Measurements from ENCODE around the gene SPATA3.

SPATA3 gene

GRCh38 chr2:230968921-230969658 lies 26.8 kb upstream of the SPATA3 start:
- DNase-seq = no peak

GRCh38 chr2:230969659-230970015 lies 26.3 kb upstream of the SPATA3 start:
- DNase-seq = no peak

- no peak for DNase-seq
Measured at GRCh38 chr2:230972046-230972445, 23.9 kb upstream of the SPATA3 start.

DNA sequence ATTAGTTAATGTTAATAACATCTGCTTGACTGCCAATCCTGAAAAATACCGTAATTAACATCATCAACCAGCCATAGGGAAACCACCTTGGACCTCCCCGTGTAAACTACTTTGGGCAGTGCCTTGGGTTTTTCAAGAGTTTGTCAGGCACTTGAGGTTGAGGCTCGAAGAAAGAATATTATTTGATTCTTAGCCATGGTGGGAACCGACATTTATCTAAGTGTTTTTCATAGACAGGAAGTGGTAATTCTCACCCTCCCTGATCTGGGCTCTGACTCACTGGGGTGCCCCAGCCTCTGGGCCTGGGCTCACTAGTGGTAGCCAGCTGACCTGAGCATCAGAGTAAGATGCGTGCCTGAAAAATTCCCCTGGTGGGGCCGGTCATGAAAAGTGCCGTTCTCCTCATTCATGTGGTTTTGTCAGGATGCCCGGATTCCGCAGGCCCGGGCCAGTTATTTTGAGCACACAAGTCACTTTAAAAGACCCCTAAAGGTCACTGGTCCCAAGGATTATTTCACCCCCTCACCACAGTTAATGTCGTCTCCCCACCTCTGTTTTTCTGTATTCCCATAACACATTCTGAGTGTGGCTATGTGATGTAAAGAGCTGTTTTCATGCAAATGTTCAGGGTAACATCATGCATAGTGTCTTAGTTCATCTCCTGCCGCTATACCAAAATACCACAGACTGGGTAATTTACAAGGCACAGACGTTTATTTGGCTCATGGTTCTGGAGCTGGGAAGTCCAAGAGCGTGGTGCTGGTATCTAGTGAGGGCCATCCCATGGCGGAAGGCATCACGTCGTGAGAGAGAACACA lies 21.6 kb upstream of the SPATA3 start:
- peak; percentile 57 for DNase-seq

- no peak for DNase-seq
Measured at GRCh38 chr2:230975927-230976326, 20.0 kb upstream of the SPATA3 start.

- DNase-seq = no peak
Measured at GRCh38 chr2:230976671-230977171, 19.2 kb upstream of the SPATA3 start.

- no peak for DNase-seq
Measured at GRCh38 chr2:230980468-230980867, 15.5 kb upstream of the SPATA3 start.

- DNase-seq = no peak
Measured at GRCh38 chr2:230981704-230982103, 14.2 kb upstream of the SPATA3 start.

DNA sequence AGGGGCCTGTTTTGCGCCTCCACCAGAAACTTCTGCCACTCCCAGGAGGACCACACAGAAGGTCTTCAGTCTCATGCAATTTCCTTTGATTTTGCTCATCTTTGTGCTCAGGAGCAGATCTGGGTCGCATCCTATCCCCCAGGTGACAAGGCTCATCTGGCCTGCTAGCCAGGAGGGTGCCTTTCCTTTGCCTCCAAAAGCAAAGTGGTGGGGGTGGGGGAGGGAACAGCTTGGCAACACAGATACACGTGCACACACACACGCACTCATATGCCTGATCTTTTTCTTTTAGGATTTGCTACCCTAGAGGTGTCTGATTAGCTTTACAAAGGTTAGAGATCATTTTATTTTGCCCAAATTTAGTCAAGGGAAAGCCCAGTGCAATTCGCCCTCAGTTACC lies 13.8 kb upstream of the SPATA3 start:
- DNase-seq = no peak

DNA sequence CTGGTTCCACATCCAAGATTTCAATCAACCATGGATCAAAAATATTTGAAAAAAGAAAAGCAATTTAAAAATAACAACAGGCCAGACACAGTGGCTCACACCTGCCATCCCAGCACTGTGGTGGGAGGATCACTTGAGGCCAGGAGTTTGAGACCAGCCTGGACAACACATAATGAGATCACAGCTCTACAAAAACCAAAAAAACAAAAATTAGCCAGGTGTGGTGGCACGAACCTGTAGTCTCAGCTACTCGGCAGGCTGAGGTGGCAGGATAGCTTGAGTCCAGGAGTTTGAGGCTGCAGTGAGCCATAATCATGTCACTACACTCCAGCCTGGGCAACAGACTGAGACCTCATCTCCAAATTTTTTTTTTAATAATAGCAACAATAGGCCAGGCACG lies 13.4 kb upstream of the SPATA3 start:
- no peak for DNase-seq

GRCh38 chr2:230983566-230983965 lies 12.4 kb upstream of the SPATA3 start:
- DNase-seq = no peak

DNA sequence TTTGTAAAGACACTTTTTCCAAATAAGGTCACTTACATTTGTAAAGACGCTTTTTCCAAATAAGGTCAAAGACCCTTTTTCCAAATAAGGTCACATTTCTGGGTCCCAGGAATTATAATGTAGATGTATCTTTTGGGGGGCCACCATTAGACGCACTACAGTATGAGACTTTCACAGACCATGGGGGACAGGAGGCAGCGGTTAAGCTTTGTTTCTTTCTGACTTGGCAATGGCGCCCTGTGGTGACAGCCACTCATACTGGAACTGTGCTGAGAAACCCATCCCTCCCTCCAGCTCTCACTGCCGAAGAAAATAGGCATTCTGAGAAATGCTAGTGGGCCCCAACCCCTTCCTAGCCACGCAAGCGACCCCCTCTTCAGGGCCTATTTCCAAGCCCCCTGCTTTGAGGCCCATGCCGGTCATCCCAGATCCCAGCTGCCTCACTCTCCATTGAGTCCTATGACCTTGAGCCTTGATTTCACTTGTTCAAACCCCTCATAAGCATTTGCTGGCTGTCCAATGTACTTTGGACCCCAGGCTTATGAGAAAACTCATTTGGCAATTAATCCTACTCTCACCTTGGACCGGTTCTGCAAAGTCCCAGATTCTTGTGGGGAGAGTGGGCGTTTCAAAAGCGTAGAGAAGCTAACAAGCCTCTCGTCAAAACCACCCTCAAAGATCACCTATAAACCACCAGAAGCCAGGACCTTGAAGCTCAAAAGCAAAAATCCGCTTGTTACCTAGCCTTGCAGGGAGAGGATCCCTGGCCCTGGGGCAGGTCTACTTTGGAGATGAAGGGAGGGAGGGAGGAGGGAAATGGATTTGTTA lies 11.3 kb upstream of the SPATA3 start:
- no peak for DNase-seq

DNA sequence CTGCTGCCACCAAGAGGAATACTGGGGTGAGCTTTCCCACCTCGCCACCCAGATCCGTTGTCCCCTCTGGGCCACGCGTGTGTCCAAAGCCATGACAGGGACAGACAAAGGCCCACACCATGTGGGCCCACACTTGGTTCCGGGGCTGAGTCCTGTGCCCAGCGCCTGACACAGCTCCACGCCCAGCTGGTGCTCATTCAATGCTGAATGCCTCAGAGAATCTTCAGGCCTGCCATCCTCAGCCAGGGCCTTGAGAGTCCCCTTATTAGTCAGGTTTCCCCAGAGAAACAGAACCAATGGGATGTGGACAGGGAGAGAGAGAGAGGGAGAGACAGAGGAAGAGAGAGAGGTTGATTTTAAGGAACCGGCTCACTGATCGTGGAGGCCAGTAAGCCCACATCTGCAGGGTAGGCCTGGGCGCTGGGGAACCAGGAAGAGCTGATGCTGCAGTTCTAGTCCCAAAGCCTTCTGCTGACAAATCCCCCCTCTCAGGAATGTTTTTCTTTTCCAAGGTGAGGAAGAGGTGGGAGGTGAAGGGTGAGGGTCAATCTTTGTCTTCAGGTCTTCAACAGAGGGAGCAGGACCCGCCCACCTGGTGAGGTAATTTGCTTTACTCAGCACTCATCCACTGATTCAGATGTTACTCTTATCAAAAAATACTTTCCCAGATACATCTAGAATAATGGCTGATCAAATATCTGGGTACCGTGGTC lies 10.2 kb upstream of the SPATA3 start:
- DNase-seq = no peak

DNA sequence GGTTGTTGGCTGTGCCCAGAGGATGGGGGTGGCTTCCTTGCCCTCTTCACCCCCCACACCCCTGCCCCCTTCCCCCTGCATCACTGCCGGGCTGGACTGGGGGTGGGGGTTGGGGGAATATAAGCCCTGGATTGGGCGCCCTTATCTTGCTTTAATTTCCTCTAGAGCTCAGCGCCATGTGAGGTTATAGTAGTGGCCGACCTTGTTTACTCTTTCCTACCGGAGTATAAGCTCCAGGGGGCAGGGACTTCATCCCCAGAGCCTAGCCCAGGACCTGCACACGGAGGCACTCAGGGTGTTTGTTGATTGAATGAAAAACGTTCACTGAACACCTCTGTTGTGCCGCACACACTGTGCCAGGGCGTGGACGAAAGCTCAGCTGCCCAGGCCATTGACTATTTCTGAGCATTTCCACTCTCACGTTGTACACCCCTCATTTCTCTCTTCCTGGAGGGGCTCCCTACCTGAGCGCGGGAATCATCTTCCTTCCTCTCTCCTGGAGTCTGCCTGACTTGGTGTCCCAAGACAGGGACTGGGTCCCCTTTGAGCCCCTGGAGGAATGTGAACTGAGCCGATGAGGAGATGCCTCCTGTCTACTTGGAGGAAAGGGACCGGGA lies 9.3 kb upstream of the SPATA3 start:
- no peak for DNase-seq

DNA sequence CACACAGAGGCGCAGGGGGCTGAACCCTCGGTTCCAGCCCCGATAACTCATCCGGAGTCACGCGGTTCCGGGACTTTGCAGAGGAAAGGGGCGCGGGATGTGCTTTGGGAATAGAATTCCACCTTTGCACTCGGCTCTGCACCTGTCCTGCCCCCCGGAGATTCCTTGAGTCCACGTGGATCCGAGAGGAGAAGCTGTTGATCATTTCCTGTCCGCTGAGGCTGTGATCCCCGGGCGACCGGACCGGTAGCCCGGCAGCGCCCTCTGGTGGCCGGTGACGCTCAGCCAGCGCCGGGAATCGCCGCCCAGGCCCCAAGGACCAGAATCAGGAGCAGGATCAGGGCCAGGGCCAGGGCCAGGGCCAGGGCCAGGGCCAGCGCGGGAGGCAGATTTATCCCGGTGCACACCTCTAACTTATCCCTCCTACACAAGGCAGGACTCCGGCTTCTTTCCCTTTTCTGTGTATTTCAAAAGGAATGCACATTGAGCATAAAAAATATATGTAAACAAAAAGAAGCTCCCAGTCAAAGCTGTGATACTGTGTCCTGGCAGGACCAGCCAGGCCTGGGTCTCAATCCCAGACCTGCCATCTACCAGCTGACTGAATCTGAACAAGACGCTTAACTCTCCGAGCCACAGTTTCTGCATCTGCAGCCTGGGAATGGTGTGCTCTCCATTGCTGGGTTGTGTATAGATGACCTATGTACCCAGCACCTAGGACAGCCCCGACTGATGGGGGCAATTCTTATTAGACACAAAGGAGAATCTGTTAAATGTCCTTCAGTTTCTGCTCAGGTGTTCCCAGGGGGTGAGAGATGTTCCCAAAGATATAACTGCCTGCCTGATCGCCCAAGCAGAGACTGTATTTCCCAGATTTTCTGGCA lies 8.5 kb upstream of the SPATA3 start:
- peak; percentile 80 for DNase-seq

DNA sequence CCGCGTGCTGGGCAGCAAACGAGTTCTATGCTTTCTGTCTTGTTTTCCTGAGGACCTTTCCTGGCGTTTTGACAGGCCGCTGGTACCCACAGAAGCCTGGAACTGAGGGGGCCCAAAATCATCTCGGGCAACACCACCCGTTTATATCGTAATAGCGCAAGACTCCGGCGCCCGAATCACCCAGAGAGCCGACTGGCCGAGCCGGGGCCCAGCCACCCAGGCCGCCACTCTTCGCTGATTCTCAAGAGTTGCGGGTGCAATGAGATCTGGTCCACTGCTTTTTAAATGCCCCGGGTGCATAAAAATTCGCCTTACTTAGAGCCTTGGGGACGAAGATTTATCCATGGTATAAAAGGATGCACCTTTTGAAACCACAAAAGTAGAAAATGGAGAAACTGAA lies 6.2 kb upstream of the SPATA3 start:
- no peak for DNase-seq

GRCh38 chr2:230990131-230990898 lies 5.6 kb upstream of the SPATA3 start:
- no peak for DNase-seq

DNA sequence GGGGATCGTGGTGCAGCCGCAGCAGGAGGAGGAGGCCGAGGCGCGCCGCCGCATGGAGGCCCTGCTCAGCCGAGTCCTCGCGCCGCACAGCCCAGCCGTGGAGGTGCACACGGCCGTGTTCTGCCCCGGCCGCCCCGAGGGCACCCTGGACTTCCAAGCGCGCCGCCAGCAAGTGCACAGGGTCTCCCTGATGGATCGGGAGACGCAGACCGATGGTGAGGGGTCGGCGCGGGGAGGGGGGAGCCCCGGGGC lies 5.1 kb upstream of the SPATA3 start:
- DNase-seq = no peak

GRCh38 chr2:230991598-230991997 lies 4.3 kb upstream of the SPATA3 start:
- no peak for DNase-seq

- no peak for DNase-seq
Measured at GRCh38 chr2:230996661-230997060, 740 bp downstream of the SPATA3 start.

- no peak for DNase-seq
Measured at GRCh38 chr2:230998882-230999281, 3.0 kb downstream of the SPATA3 start.

Measured in T-helper 9 cell (primary cell).